Measurements from ENCODE around the gene TJP2.

DNA sequence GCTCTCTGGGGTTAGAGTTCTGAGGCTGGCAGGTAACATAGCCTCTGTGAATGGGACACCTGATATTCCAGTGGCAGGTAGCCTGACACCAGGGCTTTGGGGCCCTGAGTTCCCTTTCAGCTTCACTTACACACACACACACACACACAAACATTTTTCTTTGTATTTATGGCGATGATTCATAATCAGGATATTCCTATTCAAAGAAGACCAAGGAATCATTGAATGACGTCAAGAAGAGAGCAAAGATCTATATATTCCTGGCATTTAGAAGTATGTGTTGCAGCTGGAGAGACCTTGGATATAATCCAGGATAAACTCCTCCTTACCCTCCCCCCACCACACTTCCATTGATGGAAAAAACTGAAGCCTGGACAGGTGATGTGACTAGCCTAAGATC lies 143.0 kb downstream of the TJP2 start:
- no peak for TF ChIP-seq ZBTB20 (tag by site-specific recombination; IDR thresholded peaks at IDR 0.05)
- TF ChIP-seq ZNF521 (tag by site-specific recombination; IDR thresholded peaks at IDR 0.05): no peak
